ENCODE data around the gene KCNE5.
"Not testable (repeated sequence)": the region's sequence is repeated elsewhere in the genome, so short reads cannot be mapped to it uniquely, and the experiment has no call there.

The KCNE5 gene

GRCh38 chrX:109601486-109601885, 23.5 kb downstream of the KCNE5 start:
- DNase-seq, result no peak

- no peak for DNase-seq
These were observed 24.7 kb downstream of the KCNE5 start for GRCh38 chrX:109600237-109600651.

GRCh38 chrX:109596015-109596414, 29.0 kb downstream of the KCNE5 start:
- DNase-seq, result no peak

- DNase-seq, result no peak
These were observed 34.8 kb downstream of the KCNE5 start for GRCh38 chrX:109590176-109590575.

GRCh38 chrX:109585488-109585887, 39.5 kb downstream of the KCNE5 start:
- no peak for DNase-seq

- no peak for DNase-seq
These were observed 46.1 kb downstream of the KCNE5 start for GRCh38 chrX:109578916-109579315.

GRCh38 chrX:109577055-109577454, 47.9 kb downstream of the KCNE5 start:
- DNase-seq, result no peak

GRCh38 chrX:109576083-109576482, 48.9 kb downstream of the KCNE5 start:
- not testable (repeated sequence) for DNase-seq
